BLaER1 treated with 17β-estradiol and CSF1 and Interleukin-3, amounts not matched to agents 10 nM and 100 nM (cell line): ENCODE data around the gene PRKCH.

Source experiments
- H3K27ac ChIP-seq, 11 experiments: shearing (Covaris generic); formaldehyde crosslinking; 2 replicates each; pipeline ENCODE4 v1.8.1; 2022
- H3K27me3 ChIP-seq, 11 experiments: shearing (Covaris generic); formaldehyde crosslinking; 2 replicates each; pipeline ENCODE4 v1.8.1; 2022
- H3K36me3 ChIP-seq, 11 experiments: shearing (Covaris generic); formaldehyde crosslinking; 2 replicates each; pipeline ENCODE4 v1.8.1; 2022
- H3K4me1 ChIP-seq, 10 experiments: shearing (Covaris generic); formaldehyde crosslinking; 2 replicates each; pipeline ENCODE4 v1.8.1; 2022
- H3K4me2 ChIP-seq, 11 experiments: shearing (Covaris generic); formaldehyde crosslinking; 2 replicates each; pipeline ENCODE4 v1.8.1; 2022
- H3K4me3 ChIP-seq, 10 experiments: shearing (Covaris generic); formaldehyde crosslinking; 2 replicates each; pipeline ENCODE4 v1.8.1; 2022
- H3K9ac ChIP-seq, 11 experiments: shearing (Covaris generic); formaldehyde crosslinking; 2 replicates each; pipeline ENCODE4 v1.8.1; 2022
- H3K9me3 ChIP-seq, 11 experiments: shearing (Covaris generic); formaldehyde crosslinking; replicated peaks in 1 of 11; 2 replicates each; pipeline ENCODE4 v1.8.1; 2022
- H4K20me1 ChIP-seq, 11 experiments: shearing (Covaris generic); formaldehyde crosslinking; 2 replicates each; pipeline ENCODE4 v1.8.1; 2022
- Cebpa-rat ChIP-seq, 11 experiments: shearing (Covaris generic); IDR thresholded peaks; 2 replicates each; pipeline ENCODE4 v1.8.1; 2022

PRKCH gene

DNA sequence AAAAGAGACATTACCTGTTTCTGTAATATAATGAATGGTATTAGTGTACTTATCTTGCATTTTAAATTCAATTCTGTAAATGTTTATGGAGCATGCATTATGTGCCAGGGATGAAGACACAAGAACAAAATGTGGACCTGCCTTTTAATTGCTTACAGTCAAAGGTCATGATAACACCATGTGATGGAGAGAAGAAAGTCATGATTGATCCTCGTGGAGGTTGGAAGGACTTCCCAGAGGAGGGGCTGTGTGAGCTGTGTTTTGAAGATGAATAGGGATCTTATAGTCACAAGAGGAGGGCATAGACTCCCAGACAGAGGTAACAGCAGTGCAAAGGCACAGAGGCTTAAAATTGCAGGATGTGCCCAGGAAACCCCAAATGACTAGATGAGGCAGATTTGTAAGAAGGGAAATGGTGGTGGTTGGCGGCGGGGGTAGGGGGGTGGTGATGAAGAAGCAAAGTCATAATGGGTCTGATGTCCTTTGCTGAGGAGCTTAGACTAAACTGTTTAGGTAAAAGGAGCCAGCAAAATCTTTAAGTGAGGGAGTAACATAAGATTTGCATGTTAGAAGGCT lies 151.5 kb downstream of the PRKCH start:
- H3K9ac ChIP-seq = peak overlapping the region; percentile 73 to 93 (median 85); a peak in 21 of 22 replicates
- no peaks in the 10 kb centered on the region for H4K20me1 ChIP-seq
- H3K4me2 ChIP-seq = peak overlapping the region; percentile 84 to 95 (median 91)
- no peaks in the 10 kb centered on the region for H3K27me3 ChIP-seq
- no peak for TF ChIP-seq Cebpa-rat (IDR thresholded peaks at IDR 0.05)
- H3K4me3 ChIP-seq = peak overlapping the region in 9 of 10 experiments; percentile 25 to 62 (median 47); a peak in 13 of 20 replicates
- peaks cover 86 to 97% (median 89%) of the 10 kb centered on the region in 10 experiments for H3K4me1 ChIP-seq
- peak overlapping the region; percentile 74 to 100 (median 100); a peak in 21 of 22 replicates for H3K27ac ChIP-seq
- H3K36me3 ChIP-seq = 0 out of 22 replicates have a peak, but pooled peaks cover 0 to 4% (median 0%) of the 10 kb centered on the region in 11 experiments
- no peaks in the 10 kb centered on the region for H3K9me3 ChIP-seq

DNA sequence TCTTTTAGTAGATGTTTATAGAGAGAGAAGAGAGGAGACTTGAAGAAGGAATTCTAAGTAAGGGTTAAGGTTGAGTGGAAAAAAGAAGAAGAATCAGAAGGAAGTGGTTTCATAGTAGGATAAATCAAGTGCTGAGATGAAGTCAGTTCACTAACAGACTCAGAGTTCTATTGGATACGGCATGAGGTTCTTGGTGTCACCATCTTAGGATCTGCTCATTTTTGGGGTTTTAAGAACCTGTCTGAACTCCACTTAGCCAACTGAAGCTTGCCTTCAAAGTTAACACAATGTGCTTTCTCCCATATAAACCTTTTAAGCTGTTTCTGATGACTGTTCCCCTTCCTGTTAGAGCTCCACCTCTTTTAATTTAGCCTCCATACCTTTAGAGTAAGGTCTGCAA lies 152.6 kb downstream of the PRKCH start:
- Histone ChIP-seq H3K9ac (peak overlapping the region; percentile 67 to 93 (median 85); a peak in 21 of 22 replicates), H3K4me1 (peaks cover 90 to 98% (median 95%) of the 10 kb centered on the region in 10 experiments), H4K20me1 (no peaks in the 10 kb centered on the region), H3K36me3 (no peaks in the 10 kb centered on the region), H3K4me3 (peak overlapping the region in 3 of 10 experiments; percentile 15 to 62 (median 55); a peak in 4 of 20 replicates), H3K9me3 (no peaks in the 10 kb centered on the region), H3K27me3 (no peaks in the 10 kb centered on the region), H3K4me2 (peak overlapping the region; percentile 84 to 95 (median 91)), H3K27ac (peak overlapping the region; percentile 74 to 100 (median 100); a peak in 21 of 22 replicates)
- TF ChIP-seq Cebpa-rat (IDR thresholded peaks at IDR 0.05) = no peak

DNA sequence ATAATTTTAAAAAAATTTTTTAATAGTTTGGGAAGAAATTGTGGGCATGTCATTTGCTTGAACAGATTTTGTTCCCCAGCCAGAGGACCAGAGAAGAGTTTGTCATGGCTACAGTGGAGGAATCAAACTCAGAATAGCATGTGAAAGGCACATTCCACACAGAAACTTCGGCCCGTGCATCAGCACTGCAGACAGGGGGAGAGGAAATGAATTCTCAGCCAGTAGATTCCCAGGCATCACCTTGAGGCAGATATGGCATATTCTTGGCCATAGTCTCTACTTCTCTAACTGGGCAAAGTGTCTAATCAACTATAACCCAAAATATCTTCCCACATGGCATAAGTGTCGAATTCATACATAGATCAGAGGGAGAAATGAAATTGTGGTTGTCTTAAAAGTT lies 153.3 kb downstream of the PRKCH start:
- Histone ChIP-seq H3K27me3 (no peaks in the 10 kb centered on the region), H3K9me3 (no peaks in the 10 kb centered on the region), H3K36me3 (no peaks in the 10 kb centered on the region), H3K27ac (peak overlapping the region; percentile 97 to 100 (median 100)), H3K4me3 (no peak overlapping the region), H4K20me1 (no peaks in the 10 kb centered on the region), H3K4me2 (peak overlapping the region; percentile 3 to 95 (median 87); a peak in 21 of 22 replicates), H3K9ac (peak overlapping the region; percentile 50 to 95 (median 91); a peak in 17 of 22 replicates), H3K4me1 (peaks cover 90 to 98% (median 95%) of the 10 kb centered on the region in 10 experiments)
- no peak for TF ChIP-seq Cebpa-rat (IDR thresholded peaks at IDR 0.05)

DNA sequence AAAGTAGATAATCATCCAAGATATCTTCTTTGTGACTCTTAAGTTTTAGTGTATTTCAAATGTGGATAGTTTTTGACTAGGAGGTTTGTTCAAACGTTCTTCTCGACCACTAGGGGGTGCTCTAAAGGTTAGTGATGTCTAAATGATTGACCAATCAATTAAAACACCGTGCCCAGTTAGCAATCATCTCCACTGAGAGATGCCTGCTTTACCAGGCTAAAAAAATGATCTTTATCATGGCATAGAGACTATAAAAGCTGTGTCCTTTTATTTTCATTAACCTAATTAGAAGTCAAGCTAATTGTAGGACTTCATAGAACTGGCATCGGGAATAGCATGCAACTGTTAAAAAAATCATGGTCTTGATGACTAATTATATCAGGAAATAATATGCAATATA lies 153.9 kb downstream of the PRKCH start:
- peaks cover 90 to 98% (median 95%) of the 10 kb centered on the region in 10 experiments for H3K4me1 ChIP-seq

DNA sequence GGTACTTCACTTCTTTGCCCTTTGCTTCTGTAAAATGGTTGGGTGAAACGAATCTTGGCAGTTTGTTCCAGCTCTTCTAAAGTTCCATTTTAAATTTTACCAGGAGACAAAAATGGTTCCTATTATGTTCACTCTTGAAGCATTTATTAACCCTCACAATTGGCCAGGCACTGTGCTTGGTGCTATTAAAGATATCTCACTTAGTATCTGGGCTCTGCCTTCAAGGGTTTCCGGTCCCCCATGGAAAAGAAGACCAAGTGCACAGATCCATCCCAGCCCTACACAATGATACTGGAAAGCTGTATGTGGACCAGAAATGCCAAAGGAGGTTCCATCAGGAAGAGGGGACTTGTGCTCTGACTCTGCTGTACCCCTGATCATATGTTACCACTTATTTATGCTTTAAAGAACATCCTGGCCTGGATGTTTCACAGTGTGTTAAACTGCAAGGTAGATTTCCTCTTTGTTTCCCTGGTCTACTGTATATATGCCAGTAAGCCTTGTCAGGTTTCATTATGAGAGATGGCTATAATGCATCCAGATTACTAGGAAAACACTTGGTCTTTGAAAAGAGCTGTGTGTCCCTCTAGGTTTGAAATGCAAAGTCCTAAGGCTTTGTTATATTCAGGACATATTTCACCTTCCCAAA lies 154.8 kb downstream of the PRKCH start:
- no peaks in the 10 kb centered on the region for H4K20me1 ChIP-seq
- peak overlapping the region; percentile 79 to 95 (median 89) for H3K4me2 ChIP-seq
- H3K4me1 ChIP-seq = peaks cover 90 to 98% (median 95%) of the 10 kb centered on the region in 10 experiments
- peak overlapping the region in 5 of 10 experiments; percentile 10 to 32 (median 23); a peak in 5 of 20 replicates for H3K4me3 ChIP-seq
- H3K9ac ChIP-seq = peak overlapping the region; percentile 86 to 95 (median 91)
- no peak for TF ChIP-seq Cebpa-rat (IDR thresholded peaks at IDR 0.05)
- peak overlapping the region; percentile 97 to 100 (median 100) for H3K27ac ChIP-seq
- no peaks in the 10 kb centered on the region for H3K27me3 ChIP-seq
- H3K9me3 ChIP-seq = no peaks in the 10 kb centered on the region
- H3K36me3 ChIP-seq = peaks cover 0 to 5% (median 0%) of the 10 kb centered on the region in 11 experiments; a peak in 2 of 22 replicates

More for the DNA sequence above, 153.9 kb downstream of the PRKCH start:
- Histone ChIP-seq H3K27me3 (no peaks in the 10 kb centered on the region), H3K36me3 (no peaks in the 10 kb centered on the region), H4K20me1 (no peaks in the 10 kb centered on the region), H3K4me3 (no peak overlapping the region), H3K4me2 (peak overlapping the region in 10 of 11 experiments; percentile 14 to 95 (median 90); a peak in 13 of 22 replicates), H3K9me3 (no peaks in the 10 kb centered on the region), H3K9ac (peak overlapping the region; percentile 55 to 95 (median 91); a peak in 21 of 22 replicates), H3K27ac (peak overlapping the region; percentile 97 to 100 (median 100))
- no peak for TF ChIP-seq Cebpa-rat (IDR thresholded peaks at IDR 0.05)

DNA sequence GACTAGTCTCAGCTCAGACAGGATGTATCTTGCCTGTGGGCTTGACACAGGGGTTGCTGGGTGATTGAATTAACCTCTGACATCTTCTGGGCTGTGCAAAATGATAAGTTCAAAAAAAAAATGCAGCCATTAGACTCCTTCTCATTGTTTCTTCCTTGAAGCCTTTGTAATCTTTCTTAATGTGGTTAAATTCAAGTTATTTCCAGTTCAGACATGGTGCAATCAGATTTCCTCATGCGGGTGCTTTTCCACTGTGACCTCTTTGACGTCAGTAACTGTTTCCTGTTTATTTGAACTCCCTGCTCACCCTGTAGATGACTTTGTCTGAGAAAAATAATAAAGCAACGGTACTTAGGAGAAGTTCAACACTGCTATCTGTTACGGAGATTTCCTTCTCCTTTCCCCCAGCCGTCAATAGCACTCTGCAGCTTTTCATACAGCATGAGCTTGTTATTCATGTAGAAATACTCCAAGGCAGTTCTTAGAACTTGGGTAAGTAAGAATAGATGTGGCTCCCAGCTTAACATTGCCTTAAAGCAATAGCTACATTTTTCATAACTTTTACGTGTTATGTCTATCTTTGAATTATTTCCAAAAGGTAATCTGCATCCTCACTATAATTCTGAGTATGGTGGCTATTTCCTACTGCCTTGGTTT lies 155.5 kb downstream of the PRKCH start:
- peak overlapping the region; percentile 13 to 55 (median 42); a peak in 16 of 20 replicates for H3K4me3 ChIP-seq
- peak overlapping the region; percentile 80 to 95 (median 91) for H3K4me2 ChIP-seq

DNA sequence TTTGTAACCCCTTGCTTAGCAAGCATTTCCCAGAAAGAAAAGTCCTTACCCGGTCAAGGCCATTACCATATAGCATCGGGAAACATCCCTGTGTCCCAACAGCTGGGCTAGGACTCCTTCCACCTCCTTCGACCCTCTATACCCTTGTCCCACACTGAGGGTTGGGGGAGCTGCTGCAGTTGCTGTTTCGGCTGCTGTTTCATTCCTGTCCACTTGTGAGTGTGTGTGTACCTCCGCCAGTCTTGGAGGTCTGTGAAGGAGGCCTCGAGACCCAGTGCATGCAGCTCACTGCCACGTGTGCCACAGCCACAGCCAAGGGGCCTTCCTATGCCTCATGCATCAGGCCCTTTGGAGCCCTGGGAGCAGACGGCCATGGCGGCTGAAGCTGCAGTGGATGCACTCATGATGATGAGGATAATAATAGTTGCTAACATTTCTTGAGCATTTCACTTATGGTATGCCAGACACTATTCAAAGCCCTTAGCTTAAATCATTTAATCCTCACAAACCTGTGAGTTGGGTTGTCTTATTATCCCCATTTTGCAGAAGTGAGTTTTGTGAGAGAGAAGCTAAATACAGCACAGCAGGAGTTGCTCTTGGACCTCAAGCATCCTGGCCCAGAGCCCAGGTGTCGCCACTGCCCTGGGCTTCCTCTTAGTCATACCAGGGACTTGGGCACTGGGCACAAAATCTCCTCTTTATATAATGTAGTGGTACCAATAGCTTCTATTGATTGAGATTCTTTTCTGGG lies 156.5 kb downstream of the PRKCH start:
- Histone ChIP-seq H4K20me1 (no peaks in the 10 kb centered on the region), H3K4me1 (peaks cover 77 to 97% (median 86%) of the 10 kb centered on the region in 10 experiments), H3K36me3 (peaks cover 0 to 19% (median 0%) of the 10 kb centered on the region in 11 experiments; a peak in 5 of 22 replicates), H3K9ac (peak overlapping the region; percentile 86 to 94 (median 91)), H3K9me3 (no peaks in the 10 kb centered on the region), H3K4me2 (peak overlapping the region; percentile 76 to 94 (median 87)), H3K4me3 (peak overlapping the region in 9 of 10 experiments; percentile 13 to 48 (median 41); a peak in 14 of 20 replicates), H3K27ac (peak overlapping the region; percentile 97 to 100 (median 100)), H3K27me3 (no peaks in the 10 kb centered on the region)
- TF ChIP-seq Cebpa-rat (IDR thresholded peaks at IDR 0.05) = no peak

More for the DNA sequence above, 155.5 kb downstream of the PRKCH start:
- TF ChIP-seq Cebpa-rat (IDR thresholded peaks at IDR 0.05) = peak; percentile 66 to 100 (median 97); a peak in 21 of 22 replicates
- Histone ChIP-seq H3K27ac (peak overlapping the region; percentile 97 to 100 (median 100)), H3K36me3 (peaks cover 0 to 11% (median 0%) of the 10 kb centered on the region in 11 experiments; a peak in 2 of 22 replicates), H3K9ac (peak overlapping the region; percentile 86 to 95 (median 91)), H3K9me3 (no peaks in the 10 kb centered on the region), H4K20me1 (no peaks in the 10 kb centered on the region), H3K4me1 (peaks cover 87 to 97% (median 92%) of the 10 kb centered on the region in 10 experiments), H3K27me3 (no peaks in the 10 kb centered on the region)

DNA sequence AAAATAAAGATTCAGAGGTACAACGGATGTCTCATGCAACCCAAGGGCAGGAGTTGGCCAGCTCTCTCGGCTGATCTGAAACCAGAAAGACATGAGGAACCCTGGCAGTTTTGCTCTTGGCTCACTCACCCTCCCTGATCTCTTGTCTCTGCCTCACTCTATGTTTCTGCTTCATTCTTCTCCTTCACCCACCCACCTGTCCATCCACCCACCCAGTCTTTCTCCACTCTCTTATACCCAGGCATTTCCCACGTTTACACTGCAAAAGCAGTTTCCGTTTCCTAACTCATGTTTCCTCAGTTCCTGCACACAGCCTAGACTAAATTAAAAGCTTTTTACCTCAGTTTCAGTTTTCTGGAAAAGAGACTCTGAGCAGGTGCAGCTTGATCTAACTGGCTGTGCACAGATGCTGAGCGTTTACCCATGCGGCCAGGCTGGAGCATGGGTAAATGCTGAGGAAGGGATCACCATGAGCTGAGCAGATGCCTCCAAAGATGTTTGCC lies 157.6 kb downstream of the PRKCH start:
- peak overlapping the region; percentile 86 to 94 (median 91) for H3K9ac ChIP-seq

More for the DNA sequence above, 157.6 kb downstream of the PRKCH start:
- no peak for TF ChIP-seq Cebpa-rat (IDR thresholded peaks at IDR 0.05)
- Histone ChIP-seq H3K4me3 (peak overlapping the region in 4 of 10 experiments; percentile 2 to 30 (median 17); a peak in 4 of 20 replicates), H4K20me1 (no peaks in the 10 kb centered on the region), H3K4me2 (peak overlapping the region; percentile 76 to 94 (median 87)), H3K4me1 (peaks cover 66 to 97% (median 75%) of the 10 kb centered on the region in 10 experiments), H3K27ac (peak overlapping the region; percentile 97 to 100 (median 100)), H3K36me3 (peaks cover 0 to 30% (median 0%) of the 10 kb centered on the region in 11 experiments; a peak in 6 of 22 replicates), H3K9me3 (no peaks in the 10 kb centered on the region), H3K27me3 (no peaks in the 10 kb centered on the region)
